Measurements from ENCODE around the gene EXOC3L1. TPM values are rescaled to one million over a fixed set of nuclear protein-coding genes. Genes with fewer than 3 reads are reported as not detected.

EXOC3L1 gene
- total RNA-seq, 1 experiment from 2014 or later: 0.30 TPM

DNA sequence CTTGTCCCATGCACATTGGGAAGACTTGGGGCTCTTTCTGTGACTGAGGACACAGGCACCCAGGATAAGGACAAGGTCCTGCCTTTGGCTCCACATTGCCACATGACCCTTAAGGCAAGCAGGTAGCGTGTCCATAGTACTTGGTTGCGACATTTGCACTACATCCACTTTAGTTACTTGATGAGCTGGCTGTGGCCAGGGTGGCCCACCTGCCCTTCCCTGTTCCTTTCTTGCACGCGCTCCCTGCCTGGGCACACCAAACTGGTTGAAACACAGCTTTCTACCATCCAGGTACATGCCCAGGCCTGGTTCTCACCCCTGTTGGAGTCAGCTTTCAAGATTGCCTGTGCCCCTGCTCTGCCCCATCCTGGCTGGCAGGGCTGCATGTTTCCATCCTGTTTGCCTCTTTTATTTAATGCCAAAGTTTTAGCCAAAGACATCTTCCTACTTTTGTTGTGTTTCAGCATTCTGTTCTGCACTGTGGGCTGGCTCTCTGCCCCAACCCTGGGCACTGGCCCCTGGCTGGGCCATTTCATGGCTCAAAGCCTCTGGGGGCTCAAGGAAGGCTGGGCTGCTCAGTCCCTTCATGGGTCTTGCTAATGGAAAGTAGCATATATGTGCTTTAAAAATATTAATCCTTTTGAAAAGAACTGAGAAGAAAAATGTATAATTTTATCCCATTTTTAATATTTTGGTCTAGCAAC, 42.3 kb downstream of the EXOC3L1 start:
- H3K4me2 ChIP-seq (ENCODE audit: low read length): no peak overlapping the region
- TSS peak; percentile 15 for BruUV-seq (replicated peaks)
- ATAC-seq (no peak), DNase-seq (ENCODE audit: low read depth, low spot score) (no peak)
- intact Hi-C loops (cut with micrococcal nuclease): no loop called here
- POLR2A ChIA-PET: no interaction called here
- H4K20me1 ChIP-seq (ENCODE audit: insufficient read depth): no peaks in the 10 kb centered on the region
- H3K79me2 ChIP-seq (ENCODE audit: insufficient read depth, low read length): no peaks in the 10 kb centered on the region
- CTCF ChIA-PET: no interaction called here
- peaks cover 3 to 18% of the 10 kb centered on the region in 2 experiments; a peak in 3 of 4 replicates for H3K4me1 ChIP-seq (ENCODE audit: control insufficient read depth in 1 of 2, insufficient read depth in 2 of 2, low read length in 2 of 2)
- no peak overlapping the region for H3K4me3 ChIP-seq (replicated peaks in 1 of 2; ENCODE audit: low read depth in 1 of 2, low read length in 2 of 2)
- TF ChIP-seq SRF (IDR thresholded peaks at IDR 0.05; ENCODE audit: low read depth) (no peak), CEBPB (IDR thresholded peaks at IDR 0.05; ENCODE audit: low read depth) (no peak), POLR2A (IDR thresholded peaks at IDR 0.05; ENCODE audit: borderline replicate concordance, extremely low read depth, insufficient read depth, insufficient read length) (no peak), TCF7L2 (IDR thresholded peaks at IDR 0.05; ENCODE audit: borderline replicate concordance, extremely low read depth, insufficient read depth, insufficient read length) (no peak), EGR1 (IDR thresholded peaks at IDR 0.05; ENCODE audit: low read depth) (no peak), SP1 (IDR thresholded peaks at IDR 0.05; ENCODE audit: low read depth) (no peak), RAD21 (IDR thresholded peaks at IDR 0.05; ENCODE audit: low read depth) (no peak), YY1 (IDR thresholded peaks at IDR 0.05; ENCODE audit: extremely low read depth, insufficient replicate concordance, low read depth, low read length) (no peak), ZFX (IDR thresholded peaks at IDR 0.05) (no peak)
- TF ChIP-seq, protein P1, sequence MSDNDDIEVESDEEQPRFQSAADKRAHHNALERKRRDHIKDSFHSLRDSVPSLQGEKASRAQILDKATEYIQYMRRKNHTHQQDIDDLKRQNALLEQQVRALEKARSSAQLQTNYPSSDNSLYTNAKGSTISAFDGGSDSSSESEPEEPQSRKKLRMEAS (IDR thresholded peaks at IDR 0.05): no peak
- TF ChIP-seq, protein P2, sequence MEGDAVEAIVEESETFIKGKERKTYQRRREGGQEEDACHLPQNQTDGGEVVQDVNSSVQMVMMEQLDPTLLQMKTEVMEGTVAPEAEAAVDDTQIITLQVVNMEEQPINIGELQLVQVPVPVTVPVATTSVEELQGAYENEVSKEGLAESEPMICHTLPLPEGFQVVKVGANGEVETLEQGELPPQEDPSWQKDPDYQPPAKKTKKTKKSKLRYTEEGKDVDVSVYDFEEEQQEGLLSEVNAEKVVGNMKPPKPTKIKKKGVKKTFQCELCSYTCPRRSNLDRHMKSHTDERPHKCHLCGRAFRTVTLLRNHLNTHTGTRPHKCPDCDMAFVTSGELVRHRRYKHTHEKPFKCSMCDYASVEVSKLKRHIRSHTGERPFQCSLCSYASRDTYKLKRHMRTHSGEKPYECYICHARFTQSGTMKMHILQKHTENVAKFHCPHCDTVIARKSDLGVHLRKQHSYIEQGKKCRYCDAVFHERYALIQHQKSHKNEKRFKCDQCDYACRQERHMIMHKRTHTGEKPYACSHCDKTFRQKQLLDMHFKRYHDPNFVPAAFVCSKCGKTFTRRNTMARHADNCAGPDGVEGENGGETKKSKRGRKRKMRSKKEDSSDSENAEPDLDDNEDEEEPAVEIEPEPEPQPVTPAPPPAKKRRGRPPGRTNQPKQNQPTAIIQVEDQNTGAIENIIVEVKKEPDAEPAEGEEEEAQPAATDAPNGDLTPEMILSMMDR (IDR thresholded peaks at IDR 0.05 in 2 of 3, conservative IDR thresholded peaks at IDR 0.05 in 1 of 3; ENCODE audit: borderline replicate concordance in 1 of 3, insufficient read depth in 1 of 3, low read depth in 2 of 3, low read length in 2 of 3): no peak
- no peaks in the 10 kb centered on the region for H3K27me3 ChIP-seq (ENCODE audit: insufficient read depth, low read length)
- H2AFZ ChIP-seq (ENCODE audit: low read depth, low read length, poor library complexity, severe bottlenecking): no peak overlapping the region
- H3K27ac ChIP-seq (ENCODE audit: low read depth, low read length): no peak overlapping the region
- RAD21 ChIA-PET (ENCODE audit: low non-redundant PET in 1 of 2, low total read pairs in 2 of 2, uncharacterized antibody in 2 of 2, unreplicated experiment in 2 of 2): no interaction called here
- no peak overlapping the region for H3K9ac ChIP-seq (ENCODE audit: low read length)
- H3K9me2 ChIP-seq (ENCODE audit: insufficient read depth): no peaks in the 10 kb centered on the region
- H3K36me3 ChIP-seq (ENCODE audit: control insufficient read depth in 1 of 2, insufficient read depth in 2 of 2, low read length in 2 of 2): peaks cover 18 to 36% of the 10 kb centered on the region in 2 experiments; a peak in 3 of 4 replicates
- H3K9me3 ChIP-seq (ENCODE audit: control insufficient read depth in 1 of 2, insufficient read depth in 1 of 2, low read depth in 1 of 2, low read length in 2 of 2): no peaks in the 10 kb centered on the region

Data from HCT116 (cell line).